HPDE6-E6E7 (cell line): ENCODE data around the gene MAP2K1.
"Not testable (repeated sequence)": the region's sequence is repeated elsewhere in the genome, so short reads cannot be mapped to it uniquely, and the experiment has no call there.

Experiments
- DNase-seq: peaks from one replicate; pipeline ENCODE4 v3.0.0; 2011; ENCODE audit warnings: missing footprints; ENCODE audit errors: extremely low spot score

MAP2K1 gene

GRCh38 chr15:66386204-66387123 is at the start of gene MAP2K1:
Gene MAP2K1, plus strand, starts transcription at chr15:66386912. Its CDS starts 436 bp downstream, at chr15:66387348.
- DNase-seq: peak; percentile 93

DNA sequence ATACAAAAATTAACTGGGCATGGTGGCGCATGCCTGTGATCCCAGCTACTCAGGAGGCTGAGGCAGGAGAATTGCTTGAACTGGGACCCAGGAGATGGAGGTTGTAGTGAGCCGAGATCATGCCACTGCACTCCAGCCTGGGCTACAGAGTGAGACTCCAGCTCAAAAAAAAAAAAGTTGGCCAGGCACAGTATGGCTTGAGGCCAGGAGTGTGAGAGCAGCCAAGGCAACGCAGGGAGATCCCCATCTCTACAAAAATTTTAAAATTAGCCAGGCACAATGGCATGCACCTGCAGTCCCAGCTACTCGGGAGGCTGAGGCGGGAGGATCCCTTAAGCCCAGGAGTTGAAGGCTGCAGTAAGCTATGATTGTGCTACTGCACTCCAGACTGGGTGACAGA is 38.2 kb upstream of the MAP2K1 start:
- not testable (repeated sequence) for DNase-seq

DNA sequence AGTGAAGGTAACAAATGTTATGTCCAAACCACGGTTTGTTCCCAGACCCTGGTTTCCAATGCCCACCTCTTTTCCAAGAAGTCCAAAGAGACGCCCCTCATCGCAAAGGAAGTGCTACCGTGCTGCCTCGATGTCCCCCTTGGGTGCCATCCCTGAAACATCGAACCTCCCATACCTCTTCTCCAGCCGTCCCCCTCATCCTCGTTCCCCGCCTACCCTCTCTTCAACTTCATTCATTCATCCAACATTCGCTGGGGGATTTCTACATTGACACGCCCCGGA is 30.7 kb upstream of the MAP2K1 start:
- no peak for DNase-seq

DNA sequence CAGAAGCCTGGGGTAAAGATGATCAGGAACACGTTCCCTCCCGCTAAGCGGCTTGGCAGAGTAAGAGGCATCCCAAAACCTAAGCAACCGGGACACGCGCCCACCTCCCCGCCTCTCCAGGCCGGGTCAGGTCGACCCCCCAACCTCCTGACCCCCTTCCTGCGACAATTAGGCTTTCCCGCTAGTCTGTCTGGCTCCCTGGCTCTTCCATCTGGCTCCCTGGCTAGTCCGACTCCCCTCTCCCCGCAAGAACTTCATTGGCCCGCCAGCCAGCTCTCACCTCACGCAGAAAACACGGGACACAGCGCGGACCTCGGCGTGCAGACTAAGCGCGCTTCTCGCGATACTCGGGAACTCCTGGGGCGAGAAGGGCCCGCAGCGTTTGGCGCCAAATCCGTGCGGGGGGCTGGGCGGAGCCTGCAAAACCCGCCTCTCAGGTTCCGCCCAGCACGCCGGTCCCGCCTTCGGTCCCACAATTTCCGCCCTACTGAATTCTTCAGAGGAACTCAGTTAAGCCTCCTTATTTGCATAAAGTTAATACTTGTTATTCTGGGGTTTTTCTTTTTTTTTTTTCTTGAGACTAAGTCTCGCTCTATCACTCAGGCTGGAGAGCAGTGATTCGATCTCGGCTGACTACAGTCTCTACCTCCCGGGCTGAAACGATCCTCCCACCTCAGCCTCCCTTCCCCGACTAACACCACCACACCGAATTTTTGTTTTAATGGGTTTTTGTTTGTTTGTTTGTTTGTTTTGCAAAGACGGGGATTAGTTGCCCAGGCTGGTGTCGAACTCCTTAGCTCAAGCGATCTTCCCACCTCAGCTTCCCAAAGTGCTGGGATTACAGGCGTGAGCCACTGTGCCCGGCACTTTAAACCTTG is 30.1 kb upstream of the MAP2K1 start, which contains the start of gene TIPIN:
Gene TIPIN, minus strand, starts transcription at position 327 of the 878 bp plus-strand sequence. CDS start 3,738 bp downstream, outside the sequence.
- DNase-seq: peak; percentile 95

GRCh38 chr15:66359740-66360139 is 27.0 kb upstream of the MAP2K1 start:
- DNase-seq: peak; percentile 60

DNA sequence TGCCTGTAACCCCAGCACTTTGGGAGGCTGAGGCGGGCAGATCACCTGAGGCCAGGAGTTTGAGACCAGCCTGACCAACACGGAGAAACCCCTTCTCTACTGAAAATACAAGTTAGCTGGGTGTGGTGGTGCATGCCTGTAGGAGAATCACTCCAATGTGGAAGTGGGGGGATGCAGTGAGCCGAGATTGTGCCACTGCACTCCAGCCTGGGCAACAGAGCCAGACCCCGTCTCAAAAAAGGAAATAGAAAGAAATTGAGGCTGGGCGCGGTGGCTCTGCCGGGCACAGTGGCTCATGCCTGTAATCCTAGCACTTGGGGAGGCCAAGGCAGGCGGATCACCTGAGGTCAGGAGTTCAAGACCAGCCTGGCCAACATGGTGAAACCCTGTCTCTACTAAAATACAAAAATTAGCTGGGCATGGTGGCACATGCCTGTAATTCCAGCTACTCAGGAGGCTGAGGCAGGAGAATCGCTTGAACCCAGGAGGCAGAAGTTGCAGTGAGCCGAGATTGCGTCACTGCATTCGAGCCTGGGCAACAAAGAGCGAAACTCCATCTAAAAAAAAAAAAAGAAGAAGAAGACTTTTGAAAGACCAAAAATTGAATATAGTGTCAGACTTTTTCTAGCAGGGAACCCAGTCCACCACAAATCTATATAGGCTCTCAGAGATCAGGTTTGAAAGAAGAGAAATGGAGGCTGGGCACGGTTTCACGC is 24.8 kb upstream of the MAP2K1 start:
- DNase-seq: not testable (repeated sequence)

- no peak for DNase-seq
Observed at GRCh38 chr15:66362776-66363175, 23.9 kb upstream of the MAP2K1 start.

DNA sequence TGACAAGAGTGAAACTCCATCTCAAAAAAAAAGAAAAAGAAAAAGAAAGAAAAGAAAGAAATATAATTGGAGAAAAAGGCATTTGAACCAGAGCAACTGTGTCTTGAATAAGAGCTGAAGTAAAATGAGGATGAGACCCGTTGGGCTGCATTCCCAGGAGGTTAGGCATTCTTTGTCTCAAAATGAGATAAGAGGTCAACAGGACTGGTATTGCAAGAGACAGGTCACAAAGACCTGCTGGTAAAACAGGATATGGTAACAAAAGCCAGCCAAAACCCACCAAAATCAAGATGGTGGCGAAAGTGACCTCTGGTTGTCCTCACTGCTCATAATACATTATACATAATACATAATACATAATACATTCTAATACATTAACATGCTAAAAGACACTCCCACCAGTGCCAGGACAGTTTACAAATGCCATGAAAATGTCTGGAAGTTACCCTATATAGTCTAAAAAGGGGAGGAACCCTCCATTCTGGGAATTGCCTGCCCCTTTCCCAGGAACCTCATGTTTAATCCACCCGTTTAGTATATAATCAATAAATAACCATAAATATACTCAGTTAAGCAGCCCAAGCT is 21.7 kb upstream of the MAP2K1 start:
- DNase-seq: no peak

GRCh38 chr15:66369773-66370651 is 16.7 kb upstream of the MAP2K1 start:
- no peak for DNase-seq

DNA sequence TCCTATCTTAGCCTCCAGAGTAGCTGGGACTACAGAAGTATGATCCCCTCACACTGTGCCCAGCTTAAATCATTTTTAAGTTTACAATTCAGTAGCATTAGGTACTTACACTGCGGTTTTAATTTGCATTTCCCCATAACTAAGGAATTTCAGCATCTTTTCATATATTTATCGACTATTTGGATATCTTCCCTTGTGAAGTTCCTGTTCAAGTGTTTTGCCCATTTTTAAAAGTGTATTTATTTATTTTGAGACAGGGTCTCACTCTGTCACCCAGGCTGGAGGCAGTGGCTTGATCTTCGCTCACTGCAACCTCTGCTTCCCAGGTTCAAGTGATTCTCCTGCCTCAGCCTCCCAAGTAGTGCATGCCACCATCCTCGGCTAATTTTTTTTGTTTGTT is 12.5 kb upstream of the MAP2K1 start:
- DNase-seq: no peak

- DNase-seq: no peak
Observed at GRCh38 chr15:66378814-66379430, 7.8 kb upstream of the MAP2K1 start.

GRCh38 chr15:66381376-66381775 is 5.3 kb upstream of the MAP2K1 start:
- not testable (repeated sequence) for DNase-seq

DNA sequence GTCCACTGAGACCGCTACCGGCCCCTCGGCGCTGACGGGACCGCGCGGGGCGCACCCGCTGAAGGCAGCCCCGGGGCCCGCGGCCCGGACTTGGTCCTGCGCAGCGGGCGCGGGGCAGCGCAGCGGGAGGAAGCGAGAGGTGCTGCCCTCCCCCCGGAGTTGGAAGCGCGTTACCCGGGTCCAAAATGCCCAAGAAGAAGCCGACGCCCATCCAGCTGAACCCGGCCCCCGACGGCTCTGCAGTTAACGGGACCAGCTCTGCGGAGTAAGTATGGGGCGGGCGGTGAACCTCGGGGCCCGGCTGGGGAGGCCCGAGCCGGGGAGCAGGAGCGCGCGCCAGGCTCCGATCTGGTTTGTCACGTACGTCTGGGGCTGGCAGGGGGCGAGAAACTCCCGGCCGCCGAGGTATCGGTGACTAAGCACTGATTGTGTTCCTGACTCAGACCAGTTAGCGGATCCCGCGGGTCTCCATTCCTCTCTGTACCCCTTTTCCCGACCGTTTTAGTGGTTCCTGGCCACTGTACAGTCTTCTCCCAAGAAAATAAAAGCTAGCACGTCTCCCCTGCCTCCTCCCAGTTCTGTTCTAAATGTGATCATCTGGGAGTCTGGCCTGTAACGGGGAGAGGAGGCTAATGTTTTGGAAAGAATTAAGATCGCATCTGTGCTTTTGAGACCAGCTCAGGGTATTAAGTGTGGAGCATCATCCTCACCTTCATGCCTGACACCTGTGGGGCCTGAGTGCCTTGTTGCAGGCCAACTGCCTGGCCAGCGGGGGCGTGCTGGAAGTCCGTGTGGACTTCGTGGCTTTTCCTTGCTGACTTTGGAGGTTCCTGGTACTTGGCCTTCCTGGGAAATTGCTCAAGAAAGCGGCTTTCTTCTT is 691 bp downstream of the MAP2K1 start:
- peak; percentile 53 for DNase-seq

GRCh38 chr15:66388043-66388363 is 1.3 kb downstream of the MAP2K1 start:
- DNase-seq: no peak

DNA sequence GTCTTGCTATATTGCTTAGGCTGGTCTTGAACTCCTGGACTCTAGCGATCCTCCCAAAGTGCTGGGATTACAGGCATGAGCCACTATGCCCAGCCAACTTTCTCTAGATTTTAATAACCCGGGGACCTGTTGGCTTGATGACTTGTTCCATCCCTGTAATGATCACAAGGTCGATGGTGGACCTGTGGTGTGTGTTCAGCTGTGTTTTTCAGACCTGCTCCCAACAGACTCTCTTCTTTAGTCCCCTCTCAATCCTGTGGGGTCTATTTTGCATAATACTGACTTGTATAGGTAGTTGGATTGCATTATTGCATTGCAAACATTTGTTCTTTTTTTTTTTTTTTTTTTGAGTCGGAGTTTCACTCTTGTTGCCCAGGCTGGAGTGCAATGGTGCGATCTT is 1.9 kb downstream of the MAP2K1 start:
- DNase-seq: no peak

- no peak for DNase-seq
Observed at GRCh38 chr15:66389098-66389858, 2.6 kb downstream of the MAP2K1 start.

DNA sequence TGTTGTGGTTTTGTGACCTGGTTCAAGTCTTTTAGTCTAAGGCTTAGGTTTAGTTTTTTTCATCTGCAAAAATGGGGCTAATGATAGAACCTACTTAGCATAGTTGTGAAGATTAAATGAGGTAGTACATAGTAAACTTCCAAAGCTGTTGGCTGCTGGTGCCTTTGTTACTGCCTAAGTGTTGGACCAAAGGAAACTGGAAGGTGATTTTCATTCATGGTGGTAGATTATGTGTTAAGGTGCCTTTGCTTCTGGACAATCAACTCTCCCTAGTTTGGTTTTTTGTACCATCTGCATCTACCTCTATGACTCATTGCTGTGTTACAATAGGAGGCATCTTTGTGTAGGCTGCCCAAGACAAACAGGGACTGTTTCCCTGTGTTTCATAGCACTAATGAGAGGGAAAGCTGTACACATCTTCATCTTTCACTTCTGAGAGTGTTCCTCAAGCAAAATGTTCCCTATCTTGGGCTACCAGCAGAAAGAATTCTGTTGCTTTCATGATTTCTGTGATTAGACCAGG is 3.2 kb downstream of the MAP2K1 start:
- peak; percentile 22 for DNase-seq

DNA sequence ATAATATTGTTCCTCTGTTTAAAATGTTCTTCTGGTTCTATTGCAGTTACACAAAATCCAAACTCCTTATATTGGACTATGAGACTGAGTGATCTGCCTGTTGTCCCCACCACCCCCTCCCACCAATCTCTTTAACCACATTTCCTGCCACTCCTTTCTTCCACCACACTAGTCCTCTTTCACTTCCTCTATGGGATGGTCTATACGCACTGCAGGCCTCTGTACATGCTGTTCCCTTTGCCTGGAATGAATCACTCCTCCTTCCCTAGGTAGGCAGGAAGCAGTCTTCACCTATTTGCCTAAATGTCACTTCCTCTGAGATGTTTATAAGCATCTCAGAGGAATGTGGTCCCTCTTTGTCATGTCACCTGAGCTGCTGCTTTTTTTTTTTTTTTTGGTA is 4.0 kb downstream of the MAP2K1 start:
- peak; percentile 23 for DNase-seq
